WTC11 (cell line): Measurements from ENCODE around the gene MDFIC. TPM values are rescaled to one million over a fixed set of nuclear protein-coding genes. Genes with fewer than 3 reads are reported as not detected.

ENCODE experiments used
- ATAC-seq: fragments of 200-7000 bp; cut with Tn5 transposase; 2 replicates; pipeline ENCODE4 v1.10.0; 2021; ENCODE audit warnings: mild to moderate bottlenecking, moderate library complexity
- CTCF ChIA-PET: fragments of 300-600 bp; sonication (Branson Sonifier 250); formaldehyde crosslinking; loops from one replicate; lab custom pipeline; 2021; ENCODE audit warnings: antibody characterized with exemption; lab: Charles Lee
- POLR2A ChIA-PET: fragments of 350-600 bp; sonication (Branson Sonifier 250); formaldehyde crosslinking; loops from one replicate; lab custom pipeline; 2021; ENCODE audit warnings: antibody characterized with exemption; lab: Charles Lee
- DNase-seq: peaks from one replicate; pipeline ENCODE4 v3.0.0; 2021; ENCODE audit warnings: low spot score
- H3K27ac Mint-ChIP-seq: 2 replicates; pipeline ENCODE4 v1.8.0; 2021; ENCODE audit warnings: mixed read lengths
- H3K27me3 Mint-ChIP-seq: 2 replicates; pipeline ENCODE4 v1.8.0; 2021; ENCODE audit warnings: low read depth, mild to moderate bottlenecking, moderate library complexity, mixed read lengths
- H3K36me3 Mint-ChIP-seq: 2 replicates; pipeline ENCODE4 v1.8.0; 2021; ENCODE audit warnings: mixed read lengths
- H3K4me1 Mint-ChIP-seq: 2 replicates; pipeline ENCODE4 v1.8.0; 2022; ENCODE audit warnings: mixed read lengths
- H3K4me3 Mint-ChIP-seq: 2 replicates; pipeline ENCODE4 v1.8.0; 2021; ENCODE audit warnings: mild to moderate bottlenecking, moderate library complexity, mixed read lengths
- H3K9me3 Mint-ChIP-seq: 2 replicates; pipeline ENCODE4 v1.8.0; 2021; ENCODE audit warnings: mixed read lengths
- E2F4 ChIP-seq: sonication (generic); formaldehyde crosslinking; IDR thresholded peaks from 2 replicates; pipeline ENCODE4 v1.8.1; 2022; ENCODE audit warnings: low read depth, mild to moderate bottlenecking, moderate library complexity, missing genetic modification reagents, borderline replicate concordance
- E2F5 ChIP-seq: sonication (generic); formaldehyde crosslinking; IDR thresholded peaks from 2 replicates; pipeline ENCODE4 v1.8.1; 2022; ENCODE audit warnings: mild to moderate bottlenecking, moderate library complexity, missing genetic modification reagents
- ETV6 ChIP-seq: sonication (generic); formaldehyde crosslinking; IDR thresholded peaks from 2 replicates; pipeline ENCODE4 v1.8.1; 2022; ENCODE audit warnings: mild to moderate bottlenecking, missing genetic modification reagents
- FOXJ3 ChIP-seq: sonication (generic); formaldehyde crosslinking; IDR thresholded peaks from 2 replicates; pipeline ENCODE4 v1.9.0; 2021; ENCODE audit warnings: missing genetic modification reagents, mild to moderate bottlenecking, borderline replicate concordance
- FOXP4 ChIP-seq: sonication (generic); formaldehyde crosslinking; IDR thresholded peaks from 2 replicates; pipeline ENCODE4 v1.8.0; 2022; ENCODE audit warnings: mild to moderate bottlenecking, missing genetic modification reagents
- GABPB1 ChIP-seq: sonication (generic); formaldehyde crosslinking; IDR thresholded peaks from 2 replicates; pipeline ENCODE4 v1.8.1; 2023; ENCODE audit warnings: mild to moderate bottlenecking, missing genetic modification reagents
- GRHL2 ChIP-seq: fragments of 250-450 bp; sonication (Bioruptor Pico); IDR thresholded peaks from 2 replicates; pipeline ENCODE4 v1.8.0; 2022; ENCODE audit warnings: mild to moderate bottlenecking, moderate library complexity; ENCODE audit not compliant: insufficient replicate concordance, severe bottlenecking
- HMGXB4 ChIP-seq: sonication (generic); formaldehyde crosslinking; IDR thresholded peaks from 2 replicates; pipeline ENCODE4 v1.8.1; 2023; ENCODE audit warnings: mild to moderate bottlenecking, moderate library complexity, missing genetic modification reagents
- JUN ChIP-seq: sonication (generic); formaldehyde crosslinking; IDR thresholded peaks from 2 replicates; pipeline ENCODE4 v1.8.0; 2023; ENCODE audit warnings: mild to moderate bottlenecking, missing genetic modification reagents
- MXD4 ChIP-seq: fragments of 250-450 bp; sonication (Bioruptor Pico); IDR thresholded peaks from 2 replicates; pipeline ENCODE4 v1.8.0; 2021; ENCODE audit warnings: mild to moderate bottlenecking, moderate library complexity, borderline replicate concordance
- NFYB ChIP-seq: sonication (generic); formaldehyde crosslinking; conservative IDR thresholded peaks from 2 replicates; pipeline ENCODE4 v1.8.0; 2022; ENCODE audit warnings: low read depth, missing genetic modification reagents
- NR1H2 ChIP-seq: sonication (generic); formaldehyde crosslinking; IDR thresholded peaks from 2 replicates; pipeline ENCODE4 v1.9.0; 2021; ENCODE audit warnings: mild to moderate bottlenecking, moderate library complexity, missing genetic modification reagents
- RELA ChIP-seq: sonication (generic); formaldehyde crosslinking; IDR thresholded peaks from 2 replicates; pipeline ENCODE4 v1.8.1; 2022; ENCODE audit warnings: missing genetic modification reagents, mild to moderate bottlenecking, borderline replicate concordance
- SMAD4 ChIP-seq: sonication (generic); formaldehyde crosslinking; IDR thresholded peaks from 2 replicates; pipeline ENCODE4 v1.8.0; 2022; ENCODE audit warnings: mild to moderate bottlenecking, missing genetic modification reagents
- TEAD4 ChIP-seq: sonication (generic); formaldehyde crosslinking; IDR thresholded peaks from 2 replicates; pipeline ENCODE4 v1.8.0; 2022; ENCODE audit warnings: mild to moderate bottlenecking, missing genetic modification reagents
- ZBTB21 ChIP-seq: sonication (generic); formaldehyde crosslinking; IDR thresholded peaks from 2 replicates; pipeline ENCODE4 v1.8.1; 2023; ENCODE audit warnings: mild to moderate bottlenecking, missing genetic modification reagents, borderline replicate concordance
- ZNF423 ChIP-seq: fragments of 250-450 bp; sonication (Bioruptor Pico); IDR thresholded peaks from 2 replicates; pipeline ENCODE4 v2.1.2; 2022; ENCODE audit warnings: mild to moderate bottlenecking, moderate library complexity
- ZNF532 ChIP-seq: fragments of 250-450 bp; sonication (Bioruptor Pico); IDR thresholded peaks from 2 replicates; pipeline ENCODE4 v1.9.0; 2021; ENCODE audit warnings: mild to moderate bottlenecking, borderline replicate concordance
- ZNF671 ChIP-seq: fragments of 250-450 bp; sonication (Bioruptor Pico); IDR thresholded peaks from 2 replicates; pipeline ENCODE4 v1.8.0; 2021; ENCODE audit warnings: mild to moderate bottlenecking
- total RNA-seq: library from RNA; stranded (reverse); gene quantifications from 3 replicates; pipeline ENCODE4 v1.2.3, GENCODE V29; 2021

MDFIC gene
- total RNA-seq, 1 experiment from 2014 or later = 8.4 TPM

GRCh38 chr7:114997487-114998404 lies 75.9 kb downstream of the MDFIC start:
- no peaks in the 10 kb centered on the region; the same call in 1 of the 2 replicates for H3K27me3 Mint-ChIP-seq
- ChIA-PET POLR2A (no interaction called here), CTCF (no interaction called here)
- ATAC-seq (no peak), DNase-seq (no peak)
- H3K4me1 Mint-ChIP-seq = peaks cover 7% of the 10 kb centered on the region
- H3K27ac Mint-ChIP-seq = no peak overlapping the region
- TF ChIP-seq NFYB (CRISPR knock-in tag) (no peak), NR1H2 (CRISPR knock-in tag) (no peak), FOXP4 (CRISPR knock-in tag) (no peak), ZNF423 (CRISPR knock-in tag) (no peak), RELA (no peak)
- TF ChIP-seq, all 79 proteins: peak for 0
- peaks cover 19% of the 10 kb centered on the region for H3K36me3 Mint-ChIP-seq
- H3K4me3 Mint-ChIP-seq = no peak overlapping the region
- peaks cover 21% of the 10 kb centered on the region for H3K9me3 Mint-ChIP-seq

- TF ChIP-seq SMAD4 (CRISPR knock-in tag) (no peak), E2F4 (CRISPR knock-in tag) (no peak), TEAD4 (CRISPR knock-in tag) (no peak), ETV6 (CRISPR knock-in tag) (no peak), HMGXB4 (no peak), ZNF671 (CRISPR knock-in tag) (no peak), FOXJ3 (CRISPR knock-in tag) (no peak), MXD4 (CRISPR knock-in tag) (no peak), GABPB1 (CRISPR knock-in tag) (no peak)
- no peak for ATAC-seq
- Mint-ChIP-seq H3K9me3 (no peaks in the 10 kb centered on the region), H3K4me3 (no peak overlapping the region), H3K36me3 (no peaks in the 10 kb centered on the region), H3K27me3 (peaks cover 18% of the 10 kb centered on the region), H3K4me1 (peaks cover 57% of the 10 kb centered on the region), H3K27ac (no peak overlapping the region)
- CTCF ChIA-PET = no interaction called here
- POLR2A ChIA-PET = no interaction called here
- no peak for DNase-seq
Measured at GRCh38 chr7:115004121-115004520, 82.2 kb downstream of the MDFIC start.

- Mint-ChIP-seq H3K4me1 (peaks cover 67% of the 10 kb centered on the region), H3K27ac (no peak overlapping the region), H3K36me3 (no peaks in the 10 kb centered on the region), H3K27me3 (peaks cover 18% of the 10 kb centered on the region), H3K4me3 (no peak overlapping the region), H3K9me3 (no peaks in the 10 kb centered on the region)
- ChIA-PET POLR2A (no interaction called here), CTCF (no interaction called here)
- ATAC-seq = no peak
- DNase-seq = no peak
- TF ChIP-seq ZBTB21 (CRISPR knock-in tag) = no peak
- TF ChIP-seq ZNF532 (CRISPR knock-in tag) = no peak
- no peak for TF ChIP-seq E2F5 (CRISPR knock-in tag)
- no peak for TF ChIP-seq NFYB (CRISPR knock-in tag)
- no peak for TF ChIP-seq RELA
- TF ChIP-seq JUN (CRISPR knock-in tag) = no peak
- no peak for TF ChIP-seq GRHL2
Measured at GRCh38 chr7:115005251-115005650, 83.4 kb downstream of the MDFIC start.
